Spleen (tissue), 11 donors: Measurements from ENCODE around the gene MFAP2. TPM values are rescaled to one million over a fixed set of nuclear protein-coding genes. Genes with fewer than 3 reads are reported as not detected.

ENCODE experiments used
- DNase-seq: peaks from one replicate; pipeline ENCODE4 v3.0.0-alpha.2; 2020
- H3K27ac ChIP-seq, 8 donors: fragments of 200-600 bp; sonication (generic) in 7 of 8; 1 replicate in 4 of 8; 2 replicates in 4 of 8; pipeline versions ENCODE4 v1.5.0 to v1.8.0; 2016 to 2021; ENCODE audit warnings: inconsistent platforms in 4 of 8, mild to moderate bottlenecking in 4 of 8, moderate library complexity in 1 of 8
- H3K27me3 ChIP-seq, 7 donors: fragments of 200-600 bp; sonication (generic) in 6 of 7; replicated peaks in 1 of 7; 1 replicate in 4 of 7; 2 replicates in 3 of 7; pipeline versions ENCODE4 v1.5.0 to v1.8.0; 2016 to 2021; ENCODE audit warnings: inconsistent platforms in 3 of 7, mild to moderate bottlenecking in 1 of 7
- H3K36me3 ChIP-seq, 6 donors: fragments of 200-600 bp; sonication (generic) in 5 of 6; 1 replicate in 4 of 6; 2 replicates in 2 of 6; pipeline versions ENCODE4 v1.5.0 to v1.8.0; 2016 to 2021; ENCODE audit warnings: inconsistent platforms in 2 of 6
- H3K4me1 ChIP-seq, 6 donors: fragments of 200-600 bp; sonication (generic) in 5 of 6; 1 replicate in 3 of 6; 2 replicates in 3 of 6; pipeline versions ENCODE4 v1.5.0 to v1.8.0; 2016 to 2021; ENCODE audit warnings: inconsistent platforms in 3 of 6
- H3K4me3 ChIP-seq, 8 donors: fragments of 200-600 bp; sonication (generic) in 7 of 8; 1 replicate in 4 of 8; 2 replicates in 4 of 8; pipeline versions ENCODE4 v1.5.0 to v1.8.0; 2016 to 2021; ENCODE audit warnings: inconsistent platforms in 4 of 8, mild to moderate bottlenecking in 4 of 8, moderate library complexity in 2 of 8
- H3K9me3 ChIP-seq, 8 donors: fragments of 200-600 bp; sonication (generic) in 7 of 8; 1 replicate in 4 of 8; 2 replicates in 4 of 8; pipeline versions ENCODE4 v1.5.0 to v1.8.0; 2016 to 2021; ENCODE audit warnings: inconsistent platforms in 4 of 8
- POLR2A ChIP-seq, 3 donors: fragments of 450-650 bp; IDR thresholded peaks; one replicate each; pipeline ENCODE4 v1.5.1; 2017; ENCODE audit warnings: antibody characterized with exemption in 3 of 3, mild to moderate bottlenecking in 1 of 3
- POLR2AphosphoS5 ChIP-seq, 3 donors: sonication (generic); formaldehyde crosslinking; IDR thresholded peaks; one replicate each; pipeline ENCODE4 v1.5.1; 2017; ENCODE audit warnings: antibody characterized with exemption in 3 of 3
- WGBS, 5 donors: extraction: QIAGEN DNeasy Blood & Tissue Kit in 3 of 5; methylation state at CpG; one replicate each; pipeline versions ENCODE4 v1.1.5 to v1.1.7; 2013 to 2018; 5-methylcytosine and 5-hydroxymethylcytosine counted together
- intact Hi-C: fragments of 100-400 bp; cut with DNase I; formaldehyde crosslinking; loops from one replicate; pipeline ENCODE4 v1.15.0; 2023; ENCODE audit warnings: low total_unique reads
- polyA plus RNA-seq, 3 donors: library from polyadenylated mRNA; stranded (reverse); fragments of 200-250 nt; gene quantifications; one replicate each; pipeline ENCODE4 v1.2.1, GENCODE V29; 2013
- total RNA-seq, 7 donors: library from RNA; depleted of rRNA in 3 of 7; stranded (reverse); fragments of >200 nt in 3 of 7; fragmentation: NEBNext Ultra II Directional in 4 of 7; extraction: Animal tissue kit (Norgen Biotek cat#: 25700) in 4 of 7; gene quantifications; one replicate each; pipeline versions ENCODE4 v1.1.0 to v1.2.1, GENCODE V29; 2016 to 2021
- TF ChIP-seq, protein P1 (sequence below), 11 experiments: fragments of 200-600 bp in 7 of 11; fragments of 450-650 bp in 4 of 11; sonication (generic) in 4 of 11; IDR thresholded peaks in 8 of 11; conservative IDR thresholded peaks in 3 of 11; 1 replicate in 7 of 11; 2 replicates in 4 of 11; pipeline versions ENCODE4 v1.4.0 to v1.8.0; 2016 to 2021; ENCODE audit warnings: antibody characterized with exemption in 11 of 11, inconsistent platforms in 4 of 11, mild to moderate bottlenecking in 1 of 11
- donor health status: healthy with polysubstance abuse.
- donor health status: DM: no; HTN: no; CAD: no; lungs with moderate emphysema.
- donor health status: DM: no; HTN: no; CAD: no.
- donor health status: Bipolar disorder and iron deficiency.
- donor health status: healthy.
- donor health status: DM: no; HTN: no; CAD: no.
- donor health status: DM: yes; HTN: yes; CAD: no.

Gene MFAP2
- total and polyA plus RNA-seq, 10 donors = 0.77 to 3.9 (median 1.2) TPM; not detected in 3

DNA sequence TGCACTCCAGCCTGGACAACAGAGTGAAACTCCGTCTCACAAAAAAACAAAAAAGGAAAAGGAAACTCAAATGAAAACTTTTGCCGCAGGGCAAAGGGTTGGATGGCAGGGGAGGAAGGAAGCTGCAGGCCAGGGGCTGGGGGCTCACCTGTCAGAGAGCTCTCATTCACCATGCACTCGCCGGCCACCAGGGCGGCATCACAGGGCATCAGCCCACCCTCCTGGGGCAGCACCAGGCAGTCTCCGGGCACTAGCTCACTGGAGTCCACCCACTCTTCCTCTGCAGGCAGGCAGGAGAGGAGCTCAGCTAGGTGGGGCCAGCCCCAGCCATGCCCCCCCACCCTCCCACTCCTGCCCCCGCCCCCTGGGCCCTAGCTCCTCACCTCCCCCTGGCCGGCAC, 19.4 kb upstream of the MFAP2 start:
- intact Hi-C loops = no loop called here
- no peaks in the 10 kb centered on the region for H3K27me3 ChIP-seq
- TF ChIP-seq, protein P1, sequence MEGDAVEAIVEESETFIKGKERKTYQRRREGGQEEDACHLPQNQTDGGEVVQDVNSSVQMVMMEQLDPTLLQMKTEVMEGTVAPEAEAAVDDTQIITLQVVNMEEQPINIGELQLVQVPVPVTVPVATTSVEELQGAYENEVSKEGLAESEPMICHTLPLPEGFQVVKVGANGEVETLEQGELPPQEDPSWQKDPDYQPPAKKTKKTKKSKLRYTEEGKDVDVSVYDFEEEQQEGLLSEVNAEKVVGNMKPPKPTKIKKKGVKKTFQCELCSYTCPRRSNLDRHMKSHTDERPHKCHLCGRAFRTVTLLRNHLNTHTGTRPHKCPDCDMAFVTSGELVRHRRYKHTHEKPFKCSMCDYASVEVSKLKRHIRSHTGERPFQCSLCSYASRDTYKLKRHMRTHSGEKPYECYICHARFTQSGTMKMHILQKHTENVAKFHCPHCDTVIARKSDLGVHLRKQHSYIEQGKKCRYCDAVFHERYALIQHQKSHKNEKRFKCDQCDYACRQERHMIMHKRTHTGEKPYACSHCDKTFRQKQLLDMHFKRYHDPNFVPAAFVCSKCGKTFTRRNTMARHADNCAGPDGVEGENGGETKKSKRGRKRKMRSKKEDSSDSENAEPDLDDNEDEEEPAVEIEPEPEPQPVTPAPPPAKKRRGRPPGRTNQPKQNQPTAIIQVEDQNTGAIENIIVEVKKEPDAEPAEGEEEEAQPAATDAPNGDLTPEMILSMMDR (IDR thresholded peaks at IDR 0.05 in 8 of 11, conservative IDR thresholded peaks at IDR 0.05 in 3 of 11) = no peak
- no peak for TF ChIP-seq POLR2A (IDR thresholded peaks at IDR 0.05)
- TF ChIP-seq POLR2AphosphoS5 (IDR thresholded peaks at IDR 0.05) = no peak
- 83 to 92% (median 91%) methylated on average over 6 to 8 of the region's 8 CpGs for WGBS, 5 donors
- no peak overlapping the region for H3K27ac ChIP-seq
- no peak overlapping the region for H3K4me3 ChIP-seq
- H3K9me3 ChIP-seq = no peaks in the 10 kb centered on the region
- H3K36me3 ChIP-seq = peaks cover 0 to 100% (median 93%) of the 10 kb centered on the region in 6 donors
- no peaks in the 10 kb centered on the region for H3K4me1 ChIP-seq
- no peak for DNase-seq

DNA sequence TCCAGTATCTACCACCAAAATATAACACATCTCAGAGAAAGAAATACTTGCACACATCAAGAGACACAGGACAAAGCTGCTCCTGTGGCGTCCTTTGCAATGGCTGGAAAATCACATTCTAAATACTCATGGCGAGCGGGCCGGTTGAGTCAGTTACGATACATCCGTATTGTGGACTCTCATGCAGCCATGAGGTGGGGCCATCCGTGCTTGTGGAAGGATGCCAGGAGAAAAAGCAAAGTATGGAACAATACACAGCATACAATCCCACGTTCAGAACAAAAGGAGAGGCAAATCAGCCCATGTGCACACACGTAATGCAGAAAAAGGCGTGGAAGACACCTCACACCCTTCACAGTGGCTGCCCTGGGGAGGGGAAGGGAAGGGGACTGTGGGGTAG, 18.2 kb upstream of the MFAP2 start:
- H3K27ac ChIP-seq = no peak overlapping the region
- H3K27me3 ChIP-seq = no peaks in the 10 kb centered on the region

DNA sequence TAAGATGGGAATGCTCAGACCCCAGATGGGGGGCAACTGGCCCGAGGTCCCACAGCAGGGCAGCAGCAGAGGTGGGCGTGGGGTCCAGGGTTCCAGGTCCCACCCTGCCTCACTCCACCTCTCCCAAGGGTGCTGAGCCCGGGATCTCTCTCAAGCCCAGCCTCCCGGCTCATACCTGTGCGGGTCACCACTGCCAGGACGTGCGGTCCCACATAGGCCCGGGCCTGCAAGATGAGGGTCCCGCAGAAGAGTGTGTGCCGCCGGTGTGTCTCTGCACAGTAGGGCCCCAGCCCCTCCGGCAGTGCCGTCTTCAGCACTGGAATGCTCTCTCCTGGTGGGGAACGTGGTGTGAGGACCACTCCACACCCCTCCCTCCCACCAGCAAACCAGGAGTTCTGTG, 16.4 kb upstream of the MFAP2 start:
- DNase-seq = no peak
- Histone ChIP-seq H3K27me3 (no peaks in the 10 kb centered on the region), H3K36me3 (peaks cover 0 to 100% (median 87%) of the 10 kb centered on the region in 6 donors), H3K27ac (no peak overlapping the region), H3K9me3 (no peaks in the 10 kb centered on the region), H3K4me3 (no peak overlapping the region), H3K4me1 (no peaks in the 10 kb centered on the region)
- TF ChIP-seq POLR2AphosphoS5 (IDR thresholded peaks at IDR 0.05) (peak in 1 of 3 donors; percentile 14), POLR2A (IDR thresholded peaks at IDR 0.05) (no peak)
- TF ChIP-seq, protein P1 (IDR thresholded peaks at IDR 0.05 in 8 of 11, conservative IDR thresholded peaks at IDR 0.05 in 3 of 11) = no peak
- WGBS, 5 donors = 92 to 98% (median 97%) methylated on average over 8 to 14 of the region's 14 CpGs
- intact Hi-C loops = no loop called here

More for the DNA sequence above, 18.2 kb upstream of the MFAP2 start:
- no peak for DNase-seq
- Histone ChIP-seq H3K4me1 (no peaks in the 10 kb centered on the region), H3K36me3 (peaks cover 0 to 100% (median 87%) of the 10 kb centered on the region in 6 donors), H3K4me3 (no peak overlapping the region), H3K9me3 (no peaks in the 10 kb centered on the region)
- TF ChIP-seq POLR2AphosphoS5 (IDR thresholded peaks at IDR 0.05) (no peak), POLR2A (IDR thresholded peaks at IDR 0.05) (no peak)
- TF ChIP-seq, protein P1 (IDR thresholded peaks at IDR 0.05 in 8 of 11, conservative IDR thresholded peaks at IDR 0.05 in 3 of 11) = no peak
- WGBS, 5 donors = 90 to 96% (median 91%) methylated on average over 10 of the region's 10 CpGs
- intact Hi-C loops = no loop called here

DNA sequence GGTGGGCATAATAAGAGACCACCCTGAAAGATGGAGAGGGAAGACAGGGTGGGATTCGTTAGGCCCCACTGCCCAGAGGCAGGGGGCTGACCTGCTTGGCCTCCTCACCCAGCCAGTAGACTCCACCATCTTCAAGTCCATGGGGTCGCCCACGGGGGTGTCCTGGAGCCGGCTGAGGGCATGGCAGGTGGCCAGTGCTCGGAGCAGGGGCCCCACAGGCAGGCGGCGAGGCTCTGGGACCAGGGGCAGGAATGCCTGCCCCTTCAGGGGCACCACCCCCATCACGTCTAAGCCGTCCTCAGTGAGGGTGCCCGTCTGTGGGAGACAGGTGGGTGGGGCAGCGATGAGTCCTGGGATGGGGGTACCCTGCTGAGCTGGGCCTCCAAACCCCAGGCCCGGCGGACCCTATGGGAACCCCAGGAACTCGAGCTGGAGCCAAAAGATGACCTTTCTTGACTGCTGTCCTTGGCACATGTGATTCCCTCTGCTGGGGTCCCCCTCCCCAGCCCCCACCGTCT, 13.2 kb upstream of the MFAP2 start:
- Histone ChIP-seq H3K27me3 (no peaks in the 10 kb centered on the region), H3K27ac (no peak overlapping the region), H3K4me1 (no peaks in the 10 kb centered on the region), H3K4me3 (no peak overlapping the region), H3K9me3 (no peaks in the 10 kb centered on the region), H3K36me3 (peaks cover 0 to 100% (median 84%) of the 10 kb centered on the region in 6 donors)
- WGBS, 5 donors = 91 to 94% (median 93%) methylated on average over 10 to 15 of the region's 15 CpGs
- intact Hi-C loops = no loop called here
- no peak for DNase-seq
- TF ChIP-seq, protein P1 (IDR thresholded peaks at IDR 0.05 in 8 of 11, conservative IDR thresholded peaks at IDR 0.05 in 3 of 11) = no peak
- TF ChIP-seq POLR2AphosphoS5 (IDR thresholded peaks at IDR 0.05) = peak in 1 of 3 donors; percentile 47
